Central memory CD4-positive, alpha-beta T cell (primary cell): Measurements from ENCODE around the gene TIGD3.

Experiments used
- DNase-seq: peaks from one replicate; pipeline ENCODE4 v3.0.0; 2022
- total RNA-seq, 3 experiments: gene quantifications; one replicate each; lab custom pipeline; 2026; lab: John Stamatoyannopoulos, UW

Gene TIGD3
- total RNA-seq, result 0.46 to 1.6 (median 0.58) reads per million in 3 experiments

GRCh38 chr11:65354265-65355012 is at the start of gene TIGD3:
TSS of gene TIGD3 (plus strand) at chr11:65354751. CDS start at chr11:65355809, 1,058 bp downstream.
- peak; percentile 92 for DNase-seq

GRCh38 chr11:65305501-65306268 is 48.9 kb upstream of the TIGD3 start:
- DNase-seq, result no peak

- DNase-seq, result no peak
These were observed 47.0 kb upstream of the TIGD3 start for GRCh38 chr11:65307298-65308229.

GRCh38 chr11:65308281-65308891 is 46.2 kb upstream of the TIGD3 start:
- no peak for DNase-seq

GRCh38 chr11:65309006-65309405 is 45.5 kb upstream of the TIGD3 start:
- no peak for DNase-seq

- no peak for DNase-seq
These were observed 44.3 kb upstream of the TIGD3 start for GRCh38 chr11:65310215-65310614.

GRCh38 chr11:65310736-65311135 is 43.8 kb upstream of the TIGD3 start:
- no peak for DNase-seq

- no peak for DNase-seq
These were observed 43.3 kb upstream of the TIGD3 start for GRCh38 chr11:65311170-65311678.

GRCh38 chr11:65314501-65315203 is 39.9 kb upstream of the TIGD3 start, which contains the start of gene CDC42EP2:
TSS of gene CDC42EP2 (plus strand) at chr11:65314866. CDS start at chr11:65320899, 6,033 bp downstream.
- DNase-seq, result peak; percentile 48

GRCh38 chr11:65315204-65315865 is 39.2 kb upstream of the TIGD3 start:
- peak; percentile 66 for DNase-seq

- DNase-seq, result no peak
These were observed 38.7 kb upstream of the TIGD3 start for GRCh38 chr11:65315866-65316226.

GRCh38 chr11:65316227-65317024 is 38.1 kb upstream of the TIGD3 start:
- no peak for DNase-seq

- no peak for DNase-seq
These were observed 37.3 kb upstream of the TIGD3 start for GRCh38 chr11:65317025-65317786.

- DNase-seq, result no peak
These were observed 34.0 kb upstream of the TIGD3 start for GRCh38 chr11:65320386-65321075.

- DNase-seq, result no peak
These were observed 33.5 kb upstream of the TIGD3 start for GRCh38 chr11:65321076-65321475.

- DNase-seq, result no peak
These were observed 32.6 kb upstream of the TIGD3 start for GRCh38 chr11:65321828-65322485.

GRCh38 chr11:65323813-65324212 is 30.7 kb upstream of the TIGD3 start:
- no peak for DNase-seq

- no peak for DNase-seq
These were observed 29.1 kb upstream of the TIGD3 start for GRCh38 chr11:65325435-65325834.
